DMS114 treated with DMSO at 0.1 percent for 48 hours (cell line): ENCODE data around the gene HHIPL1.

ENCODE experiments used
- DNase-seq: peaks from one replicate; lab custom pipeline; 2025; ENCODE audit not compliant: unreplicated experiment; lab: John Stamatoyannopoulos, UW

Gene HHIPL1

DNA sequence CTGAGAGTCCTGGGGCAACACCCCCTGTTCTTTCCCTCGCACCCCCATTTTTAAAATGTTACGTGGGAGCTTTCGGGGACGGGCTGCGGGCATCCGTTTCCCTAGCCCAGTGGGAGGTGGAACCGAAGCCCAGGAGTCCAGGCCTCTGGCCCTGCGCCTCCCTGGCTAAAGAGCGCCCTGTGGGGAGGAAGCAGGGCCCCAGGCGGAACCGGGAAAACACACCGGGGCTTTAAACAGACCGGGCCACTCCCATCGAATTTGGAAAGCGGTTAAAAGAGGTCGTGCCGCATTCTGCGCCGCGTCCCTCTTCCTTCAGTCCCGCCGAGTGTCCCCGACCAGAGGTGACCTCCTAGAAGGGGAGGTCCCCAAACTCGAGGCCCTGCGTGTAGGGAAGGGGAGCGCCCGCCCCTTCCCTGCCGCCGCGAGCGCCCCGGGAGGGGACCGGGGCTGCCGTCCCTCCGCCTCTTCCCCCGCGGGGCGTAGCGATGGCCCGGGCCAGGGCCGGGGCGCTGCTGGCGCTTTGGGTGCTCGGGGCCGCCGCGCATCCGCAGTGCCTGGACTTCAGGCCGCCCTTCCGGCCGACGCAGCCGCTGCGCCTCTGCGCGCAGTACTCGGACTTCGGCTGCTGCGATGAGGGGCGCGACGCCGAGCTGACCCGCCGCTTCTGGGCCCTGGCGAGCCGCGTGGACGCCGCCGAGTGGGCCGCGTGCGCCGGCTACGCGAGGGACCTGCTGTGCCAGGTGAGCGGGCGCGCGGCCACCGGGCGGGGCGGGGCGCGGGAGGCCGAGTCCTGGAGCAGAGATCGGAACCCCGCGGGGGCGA is at the start of gene HHIPL1:
HHIPL1 (plus strand) TSS at position 407 of the 822 bp plus-strand sequence; CDS start at position 486, 79 bp downstream.
- no peak for DNase-seq

DNA sequence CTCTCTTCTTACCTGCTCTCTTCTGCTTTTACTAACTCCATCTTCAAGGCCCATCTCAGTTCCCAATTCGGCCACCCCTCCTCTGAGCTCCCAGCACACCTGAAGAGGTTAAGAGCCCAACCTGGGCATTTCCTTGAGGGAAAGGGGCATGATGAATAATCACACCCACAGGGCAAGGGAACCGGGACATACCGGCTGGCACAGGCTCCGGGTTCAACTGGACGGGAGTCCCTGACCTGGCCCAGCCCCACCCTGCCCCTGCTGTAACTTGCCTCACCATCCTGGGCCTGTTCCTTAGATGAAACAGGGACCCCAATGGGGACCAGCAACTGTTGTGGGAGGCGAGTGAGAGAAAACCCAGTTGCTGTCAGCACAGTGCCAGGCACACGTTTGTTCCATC is 49.4 kb upstream of the HHIPL1 start:
- no peak for DNase-seq

GRCh38 chr14:99596071-99596627 is 48.8 kb upstream of the HHIPL1 start:
- no peak for DNase-seq

GRCh38 chr14:99596772-99597171 is 48.2 kb upstream of the HHIPL1 start:
- no peak for DNase-seq

- DNase-seq: no peak
These were observed 46.9 kb upstream of the HHIPL1 start for GRCh38 chr14:99597911-99598600.

GRCh38 chr14:99598774-99599173 is 46.2 kb upstream of the HHIPL1 start:
- DNase-seq: no peak

DNA sequence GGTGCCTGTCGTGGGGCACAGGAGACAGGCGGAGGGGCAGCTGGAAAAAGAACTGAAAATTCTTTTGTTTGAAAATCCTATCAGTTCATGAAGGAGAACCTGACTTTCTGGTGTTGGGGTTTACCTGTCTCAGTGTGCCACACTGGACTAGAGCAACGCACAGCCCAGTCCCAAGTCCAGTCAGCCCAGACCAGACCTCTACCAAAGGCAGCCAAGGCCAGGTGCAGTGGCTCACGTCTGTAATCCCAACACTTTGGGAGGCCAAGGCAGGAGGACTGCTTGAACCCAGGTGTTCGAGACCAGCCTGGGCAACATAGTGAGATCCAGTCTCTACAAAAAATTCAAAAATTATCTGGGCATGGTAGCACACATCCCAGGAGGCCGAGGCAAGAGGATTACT is 45.5 kb upstream of the HHIPL1 start:
- DNase-seq: no peak

DNA sequence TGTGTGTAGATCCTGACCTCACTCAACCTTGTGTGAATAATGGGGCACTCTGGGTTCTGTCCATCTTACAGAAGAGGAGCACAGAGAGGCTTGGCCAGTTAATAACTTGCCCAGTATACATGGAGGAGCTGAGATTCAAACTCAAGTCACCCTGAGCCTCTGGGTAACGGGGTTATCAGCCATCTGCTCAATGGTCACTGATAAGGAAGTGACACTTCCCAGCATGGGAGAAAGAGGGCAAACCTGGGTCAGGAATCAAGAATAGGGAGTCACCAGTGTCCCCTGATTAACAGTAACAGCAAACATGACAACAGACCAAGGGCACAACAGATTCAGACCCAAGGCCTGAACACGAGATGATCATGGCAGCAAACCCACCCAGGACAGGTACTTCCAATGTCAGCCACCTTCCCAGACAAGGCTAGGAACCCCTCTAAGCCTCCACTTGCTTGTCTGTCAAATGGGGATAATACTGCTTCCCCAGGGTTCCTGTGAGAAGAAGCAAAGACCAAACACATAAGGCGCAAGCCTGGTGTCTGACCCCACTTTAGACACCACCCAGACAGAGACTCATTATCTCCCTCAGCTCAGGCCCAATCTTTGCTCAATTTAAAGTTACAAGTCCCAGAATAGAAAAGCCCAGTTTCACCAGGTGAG is 44.6 kb upstream of the HHIPL1 start:
- DNase-seq: no peak

GRCh38 chr14:99601361-99601831 is 43.5 kb upstream of the HHIPL1 start:
- DNase-seq: no peak

- DNase-seq: no peak
These were observed 42.7 kb upstream of the HHIPL1 start for GRCh38 chr14:99602054-99602787.

DNA sequence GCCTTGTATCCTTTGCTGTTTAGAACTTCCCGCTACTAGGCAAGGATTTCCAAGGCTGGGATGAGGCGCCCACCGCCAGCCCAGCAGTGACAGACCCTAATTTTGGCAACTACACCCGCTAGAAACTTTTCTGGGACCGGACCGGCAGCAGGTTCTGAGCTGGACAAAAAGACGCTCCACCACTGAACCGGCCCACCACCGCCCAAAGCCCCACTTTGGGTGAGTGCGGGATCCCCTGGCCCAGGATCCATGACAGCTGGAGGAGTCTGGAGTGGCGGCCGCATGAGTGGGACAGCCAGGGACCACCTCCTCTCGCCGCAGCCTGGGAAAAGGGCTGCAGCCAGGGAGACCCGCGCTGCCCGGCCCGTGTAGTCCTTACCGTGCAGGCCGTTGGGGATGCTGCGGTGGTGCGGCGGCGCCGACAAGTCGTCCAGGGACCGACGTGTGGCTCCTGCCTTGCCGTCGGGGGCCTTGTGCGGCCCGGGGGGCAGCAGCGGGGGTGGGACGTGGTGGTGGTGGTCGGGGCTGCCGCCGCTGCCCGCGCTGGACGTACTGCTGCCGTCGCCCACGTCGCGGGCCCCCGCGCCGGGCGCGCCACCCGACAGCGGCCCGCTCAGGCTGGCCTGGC is 42.0 kb upstream of the HHIPL1 start:
- DNase-seq: no peak

DNA sequence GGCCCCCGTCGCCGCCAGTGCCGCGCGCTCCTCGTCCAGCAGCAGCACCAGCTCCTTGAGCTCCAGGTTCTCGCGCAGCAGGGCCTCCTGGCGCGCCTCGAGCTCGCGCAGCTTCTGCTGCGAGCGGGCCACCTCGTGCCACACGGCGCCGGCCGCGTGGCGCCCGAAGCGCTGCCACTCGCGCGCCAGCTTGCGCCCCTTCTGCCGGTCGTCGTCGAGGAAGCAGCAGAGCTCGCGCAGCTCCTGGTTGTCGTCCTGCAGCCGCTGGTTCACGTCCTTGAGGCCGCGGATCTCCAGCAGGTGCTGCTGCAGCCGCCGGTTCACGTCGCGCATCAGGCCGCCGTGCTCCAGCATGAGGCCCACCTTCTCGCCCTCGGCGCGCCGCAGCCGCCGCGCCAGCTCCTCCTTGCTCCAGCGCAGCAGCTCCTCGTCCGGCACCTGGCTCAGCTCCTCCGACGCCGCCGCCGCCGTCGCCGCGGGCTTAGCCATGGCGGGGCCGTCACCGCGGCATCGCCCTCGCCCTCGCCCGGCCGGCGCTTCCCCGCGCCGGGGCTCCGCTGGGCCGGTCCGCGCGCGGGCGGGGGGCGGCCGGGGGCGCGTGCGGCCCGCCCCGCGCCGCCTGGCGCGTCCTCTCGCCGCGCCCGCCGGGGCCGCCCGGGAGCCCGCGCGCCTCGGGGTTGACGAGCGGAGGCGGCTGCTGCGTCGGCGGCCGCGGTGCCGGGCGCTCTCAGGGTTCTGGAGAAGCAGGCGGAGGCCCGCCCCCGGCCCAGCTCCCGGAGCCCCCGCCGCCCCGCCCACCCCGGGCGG is 41.3 kb upstream of the HHIPL1 start, which contains the start of gene CCDC85C:
CCDC85C (minus strand) TSS at position 737 of the 807 bp plus-strand sequence; CDS start at position 489, 248 bp downstream.
- no peak for DNase-seq

GRCh38 chr14:99604278-99604765 is 40.6 kb upstream of the HHIPL1 start:
- DNase-seq: peak; percentile 68

DNA sequence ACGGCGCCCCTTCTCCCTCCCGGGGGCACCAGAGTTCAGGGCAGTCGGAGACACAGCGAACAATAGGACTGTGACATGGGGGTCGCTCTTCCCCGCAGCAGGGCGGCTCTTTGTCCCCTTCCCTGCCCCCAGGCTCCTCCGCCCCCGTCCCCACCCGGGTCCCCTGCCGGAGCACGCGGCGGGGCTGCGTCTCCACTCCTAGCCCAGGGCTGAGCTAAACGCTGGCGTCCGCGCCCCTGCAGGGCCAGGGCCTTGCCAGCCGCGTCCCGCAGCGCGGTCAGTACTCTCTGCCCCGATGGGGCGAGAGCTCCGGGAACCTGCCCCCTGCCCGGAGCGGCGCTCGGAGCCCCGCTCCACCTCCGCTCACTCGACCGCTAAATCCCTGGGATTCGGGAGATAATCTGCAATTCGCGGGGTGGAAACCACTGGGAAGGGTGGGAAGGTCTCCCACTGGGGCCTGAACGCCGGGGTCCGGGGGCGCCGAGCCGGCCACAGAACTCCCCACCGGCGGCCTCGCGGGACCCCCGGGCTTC is 40.1 kb upstream of the HHIPL1 start:
- DNase-seq: no peak

- no peak for DNase-seq
These were observed 39.5 kb upstream of the HHIPL1 start for GRCh38 chr14:99605299-99605961.

- DNase-seq: no peak
These were observed 38.6 kb upstream of the HHIPL1 start for GRCh38 chr14:99606359-99606758.

DNA sequence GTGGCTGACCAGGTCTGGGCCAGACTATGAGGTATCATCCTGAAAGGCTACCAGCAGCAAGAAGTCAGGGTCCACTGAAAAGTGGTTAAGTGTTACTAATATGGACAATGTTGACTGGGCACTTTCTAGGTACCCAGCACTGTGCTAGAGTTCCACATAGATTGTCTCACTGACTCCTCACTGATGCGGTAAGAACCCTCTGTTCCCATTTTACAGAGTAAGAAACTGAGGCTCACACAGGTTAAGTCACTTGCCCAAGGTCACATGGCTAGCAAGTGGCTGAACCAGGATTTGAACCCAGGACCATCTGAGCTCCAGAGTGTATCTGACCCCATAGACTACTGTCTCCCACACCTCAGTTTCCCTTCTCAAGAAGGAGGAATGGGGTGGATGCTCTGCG is 36.3 kb upstream of the HHIPL1 start:
- no peak for DNase-seq
